Stimulated activated naive CD8-positive, alpha-beta T cell treated with anti-CD3 and anti-CD28 coated beads, Interleukin-15, amount 100 ng/mL, for 72 hours (primary cell): ENCODE measurements around the gene CCDC77.

Experiments used
- ATAC-seq: fragments of 150-1000 bp; cut with Tn5 transposase; 2 replicates; pipeline ENCODE4 v1.10.0; 2021; ENCODE audit warnings: mild to moderate bottlenecking, moderate library complexity
- DNase-seq, 2 donors: peaks; one replicate each; pipeline ENCODE4 v3.0.0; 2021 to 2022
- H3K27ac Mint-ChIP-seq, 2 donors: one replicate each; pipeline ENCODE4 v1.8.0; 2022; ENCODE audit warnings: mild to moderate bottlenecking in 2 of 2, mixed read lengths in 2 of 2, moderate library complexity in 2 of 2
- H3K27me3 Mint-ChIP-seq: one replicate; pipeline ENCODE4 v1.8.0; 2022; ENCODE audit warnings: mixed read lengths
- H3K4me1 Mint-ChIP-seq: one replicate; pipeline ENCODE4 v1.8.0; 2022; ENCODE audit warnings: mild to moderate bottlenecking, mixed read lengths
- H3K4me3 Mint-ChIP-seq, 2 donors: one replicate each; pipeline ENCODE4 v1.8.0; 2022; ENCODE audit warnings: mild to moderate bottlenecking in 2 of 2, mixed read lengths in 2 of 2, moderate library complexity in 1 of 2
- H3K9me3 Mint-ChIP-seq, 2 donors: one replicate each; pipeline ENCODE4 v1.8.0; 2022; ENCODE audit warnings: mixed read lengths in 2 of 2

CCDC77 gene

GRCh38 chr12:462936-463705, 61.7 kb downstream of the CCDC77 start:
- DNase-seq (no peak), ATAC-seq (no peak)
- no peak overlapping the region for H3K4me3 Mint-ChIP-seq
- H3K4me1 Mint-ChIP-seq = peaks cover 11% of the 10 kb centered on the region
- peaks cover 60% of the 10 kb centered on the region for H3K27me3 Mint-ChIP-seq
- no peaks in the 10 kb centered on the region for H3K9me3 Mint-ChIP-seq
- H3K27ac Mint-ChIP-seq = no peak overlapping the region

DNA sequence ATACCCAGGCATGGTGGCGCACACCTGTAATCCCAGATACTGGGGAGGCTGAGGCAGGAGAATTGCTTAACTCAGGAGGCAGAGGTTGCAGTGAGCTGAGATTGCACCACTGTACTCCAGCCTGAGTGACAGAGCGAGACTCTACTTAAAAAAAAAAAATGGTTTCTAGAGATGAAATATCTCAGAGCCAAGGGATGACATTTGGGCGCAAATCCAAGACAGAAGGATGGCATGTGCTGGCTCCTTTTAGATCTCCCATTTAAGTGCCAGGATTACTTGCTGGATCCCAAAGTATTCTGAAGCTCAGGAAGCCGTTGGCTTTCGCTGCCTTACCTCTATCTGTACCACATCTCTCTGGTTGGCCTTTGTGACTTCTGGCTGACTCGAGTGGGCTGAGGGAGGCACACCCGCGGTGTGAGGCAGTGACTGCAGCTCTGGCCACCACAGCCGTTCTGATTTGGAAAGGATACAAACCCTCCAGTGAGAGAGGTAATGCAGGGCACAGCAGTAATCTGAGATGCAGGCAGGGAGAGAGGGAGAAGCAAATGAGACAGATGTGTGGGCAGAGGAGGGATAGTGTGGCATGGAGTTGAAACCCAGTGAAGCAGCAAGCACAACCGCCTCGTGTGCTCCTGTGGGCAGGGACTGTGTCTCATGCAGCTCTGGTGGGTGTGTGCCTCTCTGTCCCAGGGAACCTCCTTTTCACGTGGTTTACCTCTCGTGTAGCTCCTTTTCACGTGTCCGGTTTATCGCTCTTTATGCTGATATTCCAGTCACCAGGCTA, 63.2 kb downstream of the CCDC77 start:
- no peaks in the 10 kb centered on the region for H3K9me3 Mint-ChIP-seq
- H3K27me3 Mint-ChIP-seq = peaks cover 45% of the 10 kb centered on the region
- DNase-seq (no peak), ATAC-seq (no peak)
- H3K27ac Mint-ChIP-seq = no peak overlapping the region
- H3K4me1 Mint-ChIP-seq = peaks cover 12% of the 10 kb centered on the region
- H3K4me3 Mint-ChIP-seq = no peak overlapping the region

GRCh38 chr12:466039-466438, 64.6 kb downstream of the CCDC77 start:
- Mint-ChIP-seq H3K9me3 (no peaks in the 10 kb centered on the region), H3K27me3 (peaks cover 39% of the 10 kb centered on the region), H3K4me3 (no peak overlapping the region), H3K27ac (no peak overlapping the region), H3K4me1 (peaks cover 8% of the 10 kb centered on the region)
- DNase-seq (no peak), ATAC-seq (no peak)

GRCh38 chr12:466762-467161, 65.3 kb downstream of the CCDC77 start:
- Mint-ChIP-seq H3K27ac (no peak overlapping the region), H3K4me1 (peaks cover 6% of the 10 kb centered on the region), H3K27me3 (peaks cover 32% of the 10 kb centered on the region), H3K9me3 (no peaks in the 10 kb centered on the region), H3K4me3 (no peak overlapping the region)
- no peak for DNase-seq
- ATAC-seq = no peak

DNA sequence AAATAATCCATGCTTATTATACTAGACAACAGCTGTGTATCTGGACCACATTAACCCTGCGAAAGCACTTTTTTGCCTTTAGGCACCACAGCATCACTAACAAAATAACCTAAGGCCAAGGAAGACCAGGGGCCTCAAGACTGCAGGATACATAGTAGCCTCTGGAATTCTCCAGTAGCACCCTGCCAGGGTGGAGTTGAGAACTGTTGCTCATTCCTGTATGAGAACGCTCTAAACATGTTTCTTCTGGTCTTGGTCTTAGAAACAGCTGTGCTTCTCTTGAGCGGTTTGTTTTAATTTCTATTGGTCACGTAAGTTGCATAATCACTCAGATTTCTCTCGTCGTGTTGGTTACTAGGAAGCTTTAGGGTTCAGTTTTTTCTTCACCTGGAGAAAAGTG, 66.1 kb downstream of the CCDC77 start:
- no peaks in the 10 kb centered on the region for H3K9me3 Mint-ChIP-seq
- DNase-seq = no peak
- ATAC-seq = no peak

GRCh38 chr12:468671-469389, 67.4 kb downstream of the CCDC77 start:
- DNase-seq (no peak), ATAC-seq (no peak)
- no peaks in the 10 kb centered on the region for H3K9me3 Mint-ChIP-seq
- no peak overlapping the region for H3K4me3 Mint-ChIP-seq
- H3K27ac Mint-ChIP-seq = no peak overlapping the region
- H3K27me3 Mint-ChIP-seq = peaks cover 27% of the 10 kb centered on the region
- peaks cover 6% of the 10 kb centered on the region for H3K4me1 Mint-ChIP-seq

More for the DNA sequence above, 66.1 kb downstream of the CCDC77 start:
- Mint-ChIP-seq H3K4me3 (no peak overlapping the region), H3K27ac (no peak overlapping the region), H3K4me1 (peaks cover 6% of the 10 kb centered on the region), H3K27me3 (peaks cover 26% of the 10 kb centered on the region)

DNA sequence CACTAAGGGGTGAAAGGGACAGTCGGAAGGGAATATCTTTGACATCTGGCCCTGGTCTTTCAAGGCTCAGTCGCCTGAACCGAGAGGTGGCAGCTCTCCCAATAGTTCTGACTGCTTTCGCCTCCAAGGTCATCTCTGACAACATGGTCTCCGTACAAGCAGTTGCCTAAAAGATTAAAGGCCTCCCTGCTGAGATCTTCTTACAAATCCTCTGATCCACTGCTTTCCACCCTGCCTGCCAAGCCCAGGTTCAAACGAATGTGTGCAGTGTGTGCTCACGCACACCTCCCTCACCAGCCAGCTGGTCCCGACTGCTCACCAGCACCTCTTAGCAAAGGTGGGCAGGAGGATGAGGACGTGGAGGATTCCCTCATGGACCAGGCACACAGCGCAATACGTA, 68.7 kb downstream of the CCDC77 start:
- H3K4me1 Mint-ChIP-seq = peaks cover 6% of the 10 kb centered on the region
- peaks cover 26% of the 10 kb centered on the region for H3K27me3 Mint-ChIP-seq
- no peak overlapping the region for H3K4me3 Mint-ChIP-seq
- H3K27ac Mint-ChIP-seq = no peak overlapping the region
- no peak for DNase-seq
- no peak for ATAC-seq
- H3K9me3 Mint-ChIP-seq = no peaks in the 10 kb centered on the region

- no peak for DNase-seq
- Mint-ChIP-seq H3K4me1 (peaks cover 6% of the 10 kb centered on the region), H3K27ac (no peak overlapping the region), H3K4me3 (no peak overlapping the region), H3K9me3 (no peaks in the 10 kb centered on the region), H3K27me3 (peaks cover 35% of the 10 kb centered on the region)
- no peak for ATAC-seq
Observed at GRCh38 chr12:473198-473597, 71.8 kb downstream of the CCDC77 start.

- H3K27me3 Mint-ChIP-seq = peaks cover 35% of the 10 kb centered on the region
- ATAC-seq (no peak), DNase-seq (no peak)
- no peak overlapping the region for H3K4me3 Mint-ChIP-seq
- H3K27ac Mint-ChIP-seq = no peak overlapping the region
- no peaks in the 10 kb centered on the region for H3K9me3 Mint-ChIP-seq
- H3K4me1 Mint-ChIP-seq = no peaks in the 10 kb centered on the region
Observed at GRCh38 chr12:473863-474577, 72.6 kb downstream of the CCDC77 start.

DNA sequence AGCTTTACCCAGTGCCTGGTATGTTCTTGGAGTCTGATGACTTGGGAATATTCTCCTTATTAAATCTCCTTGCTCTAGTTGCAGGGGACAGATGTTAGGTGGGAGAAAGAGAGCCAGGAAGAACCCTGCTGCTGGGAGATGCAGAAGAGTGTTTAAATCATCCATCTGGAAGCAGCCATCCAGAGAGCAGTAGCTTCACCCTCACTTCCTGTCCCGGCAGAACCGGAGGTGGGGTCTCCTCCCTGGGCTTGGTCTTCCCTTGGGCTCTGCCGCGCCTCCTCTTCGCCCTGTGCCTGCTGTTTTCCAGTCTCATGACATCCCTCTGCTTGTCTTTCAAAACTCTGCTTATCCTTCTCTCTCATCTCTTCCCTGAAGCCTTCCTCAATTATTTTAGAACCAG, 73.8 kb downstream of the CCDC77 start:
- Mint-ChIP-seq H3K27ac (no peak overlapping the region), H3K27me3 (peaks cover 35% of the 10 kb centered on the region), H3K4me3 (no peak overlapping the region), H3K9me3 (no peaks in the 10 kb centered on the region), H3K4me1 (no peaks in the 10 kb centered on the region)
- ATAC-seq (no peak), DNase-seq (no peak)

- no peaks in the 10 kb centered on the region for H3K4me1 Mint-ChIP-seq
- H3K27ac Mint-ChIP-seq = no peak overlapping the region
- H3K27me3 Mint-ChIP-seq = peaks cover 47% of the 10 kb centered on the region
- no peaks in the 10 kb centered on the region for H3K9me3 Mint-ChIP-seq
- H3K4me3 Mint-ChIP-seq = no peak overlapping the region
- ATAC-seq = no peak
- DNase-seq = no peak
Observed at GRCh38 chr12:479161-479560, 77.7 kb downstream of the CCDC77 start.

DNA sequence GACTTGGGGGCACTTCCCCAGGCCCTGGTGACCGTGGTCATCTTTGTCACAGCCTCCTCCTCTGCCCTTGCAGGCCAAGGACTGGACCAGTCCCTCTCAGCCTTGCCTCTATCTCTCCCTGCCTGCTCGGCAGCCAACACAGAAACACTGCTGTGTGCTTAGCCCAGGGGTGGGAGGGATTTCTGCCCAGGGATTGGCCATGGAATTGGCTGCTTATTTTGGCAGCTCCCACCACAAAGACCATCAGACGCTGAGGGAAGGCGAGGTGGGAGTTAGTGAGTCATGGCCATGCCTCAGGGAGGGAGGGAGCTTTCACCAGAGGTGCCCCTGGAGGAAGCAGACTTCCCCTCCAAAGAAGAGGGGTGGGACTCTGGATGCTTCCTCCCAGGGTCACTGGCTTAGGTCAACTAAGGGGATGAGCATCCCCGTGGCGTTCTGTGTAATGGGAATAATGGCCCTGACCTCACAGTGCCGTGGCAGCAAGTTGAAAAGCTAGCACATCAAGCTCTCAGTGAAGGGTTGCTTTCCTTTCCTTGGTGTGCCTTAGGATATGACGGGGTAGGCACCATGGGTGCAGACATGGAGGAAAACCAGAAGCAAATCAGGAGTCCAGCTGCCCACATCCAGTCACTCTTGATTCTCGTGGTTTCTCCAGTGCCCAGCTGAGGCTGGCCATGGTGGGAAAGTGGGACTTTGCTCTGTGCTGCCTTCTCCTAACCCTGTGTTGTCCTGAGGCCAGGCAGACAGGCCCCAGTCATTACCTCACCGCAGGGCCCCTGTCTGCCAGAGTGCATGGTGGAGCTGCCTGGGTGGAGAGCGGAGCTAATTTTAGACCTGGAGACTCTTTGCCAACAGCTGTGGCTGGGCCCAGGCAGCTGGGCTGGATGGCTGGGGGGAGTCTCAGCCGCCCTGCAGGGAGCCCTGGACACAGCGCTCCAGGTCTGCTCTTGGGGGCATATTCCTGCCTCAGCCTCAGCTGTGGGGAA, 79.7 kb downstream of the CCDC77 start:
- DNase-seq = no peak
- Mint-ChIP-seq H3K4me1 (no peaks in the 10 kb centered on the region), H3K4me3 (no peak overlapping the region), H3K27me3 (peaks cover 44% of the 10 kb centered on the region), H3K9me3 (no peaks in the 10 kb centered on the region), H3K27ac (peak overlapping the region in 1 of 2 donors; percentile 35)
- ATAC-seq = no peak

DNA sequence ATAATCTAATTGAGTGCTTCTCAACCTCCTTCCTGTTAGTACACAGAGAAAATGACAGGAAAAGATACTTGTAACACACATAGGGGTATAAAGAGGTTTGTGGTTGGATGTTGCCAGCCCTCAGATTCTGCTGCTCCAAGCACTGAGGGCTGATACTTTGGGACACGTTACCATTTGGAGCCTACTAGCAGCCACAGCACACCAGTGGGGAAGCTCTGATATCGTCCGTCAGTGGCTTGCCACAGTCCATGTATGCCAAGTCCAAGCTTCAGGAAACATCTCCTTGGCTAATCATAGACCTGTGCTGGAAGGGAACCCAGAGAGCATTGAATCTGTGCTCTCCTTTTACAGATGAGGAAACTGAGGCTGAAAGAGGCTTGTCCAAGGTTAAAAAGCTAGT, 80.6 kb downstream of the CCDC77 start:
- DNase-seq = no peak
- no peak overlapping the region for H3K4me3 Mint-ChIP-seq
- H3K9me3 Mint-ChIP-seq = no peaks in the 10 kb centered on the region
- no peaks in the 10 kb centered on the region for H3K4me1 Mint-ChIP-seq
- peak overlapping the region in 1 of 2 donors; percentile 35 for H3K27ac Mint-ChIP-seq
- no peak for ATAC-seq
- peaks cover 42% of the 10 kb centered on the region for H3K27me3 Mint-ChIP-seq

- DNase-seq = no peak
- no peak overlapping the region for H3K4me3 Mint-ChIP-seq
- peaks cover 42% of the 10 kb centered on the region for H3K27me3 Mint-ChIP-seq
- H3K9me3 Mint-ChIP-seq = peaks cover 6% of the 10 kb centered on the region in 2 donors
- no peaks in the 10 kb centered on the region for H3K4me1 Mint-ChIP-seq
- H3K27ac Mint-ChIP-seq = peak overlapping the region; percentile 9 to 47
- no peak for ATAC-seq
Observed at GRCh38 chr12:484096-484495, 82.7 kb downstream of the CCDC77 start.
